GM19372 (cell line): ENCODE measurements around the gene FRMPD2.
"Not testable (repeated sequence)": the region's sequence is repeated elsewhere in the genome, so short reads cannot be mapped to it uniquely, and the experiment has no call there.

Source experiments
- ATAC-seq: cut with Tn5 transposase; IDR thresholded peaks from one replicate; pipeline ENCODE4 v1.9.1; 2021; ENCODE audit warnings: mild to moderate bottlenecking, low read depth, moderate library complexity; ENCODE audit not compliant: unreplicated experiment

The FRMPD2 gene

DNA sequence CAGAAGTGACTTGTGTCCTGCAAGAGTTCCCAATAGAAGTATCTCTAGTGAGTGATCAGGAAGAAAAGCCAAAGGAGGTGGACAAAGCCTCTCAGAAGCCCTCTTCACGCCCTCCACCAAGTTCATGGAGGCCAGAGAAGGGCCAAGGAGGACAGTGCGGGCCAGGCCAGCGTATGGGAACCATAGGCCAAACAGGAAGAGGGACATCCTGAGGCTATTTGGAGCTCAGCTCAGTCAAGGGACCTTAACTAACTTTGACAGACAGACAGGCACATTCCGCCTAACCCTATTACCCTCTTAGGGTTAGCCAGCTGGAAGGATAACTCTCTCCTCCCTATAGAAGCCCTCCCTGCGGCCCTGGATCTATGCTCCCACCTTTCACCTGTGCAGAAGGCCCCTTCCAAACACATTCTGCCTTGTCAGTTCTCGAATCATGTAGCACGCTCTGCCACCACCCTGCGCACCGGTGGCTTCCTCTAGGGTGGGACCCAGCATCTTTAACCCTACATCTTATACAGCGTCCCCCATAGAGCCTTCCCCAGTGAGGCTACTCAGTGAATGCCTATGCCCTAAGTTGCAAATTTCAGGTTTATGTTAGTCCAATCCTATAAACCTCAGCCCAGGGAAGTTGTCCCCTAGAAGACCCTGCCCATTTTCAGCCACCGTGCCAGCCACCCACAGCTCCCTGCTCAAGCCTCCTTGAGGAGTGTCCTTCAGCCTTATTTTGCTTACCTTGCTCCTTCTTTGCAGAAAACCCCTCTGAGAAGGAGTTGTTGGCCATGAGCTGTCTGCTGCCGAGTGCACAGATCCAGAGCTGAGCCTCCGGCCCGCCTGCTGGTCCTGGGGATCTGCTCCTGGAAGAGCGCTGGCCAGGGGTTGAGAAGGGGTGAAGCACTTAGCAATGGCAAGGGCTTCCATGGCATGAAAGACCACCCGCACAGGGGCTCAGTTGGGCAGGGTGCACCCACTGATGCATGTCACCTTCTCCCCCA is 36.9 kb downstream of the FRMPD2 start:
- ATAC-seq: no peak

DNA sequence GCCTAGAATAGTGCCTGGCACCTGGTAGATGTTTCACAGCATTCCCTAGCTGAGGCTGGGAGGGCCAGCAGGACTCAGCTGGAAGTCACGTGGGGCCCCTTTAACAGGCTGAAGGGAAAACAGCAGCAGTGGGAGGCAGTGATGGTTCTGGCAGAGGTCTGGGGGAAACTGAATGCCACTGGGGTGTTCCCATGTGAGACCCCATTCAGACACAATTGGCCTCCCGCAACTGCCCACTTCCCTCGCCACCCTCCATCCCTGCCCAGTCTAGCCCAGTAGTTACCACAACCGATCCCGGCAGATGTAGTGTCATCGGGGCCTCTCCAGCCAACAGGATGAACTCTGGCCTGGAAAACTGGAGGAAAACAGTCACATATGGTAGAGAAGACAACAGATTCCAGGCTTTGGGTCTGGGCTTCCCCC is 38.3 kb downstream of the FRMPD2 start:
- ATAC-seq: no peak

DNA sequence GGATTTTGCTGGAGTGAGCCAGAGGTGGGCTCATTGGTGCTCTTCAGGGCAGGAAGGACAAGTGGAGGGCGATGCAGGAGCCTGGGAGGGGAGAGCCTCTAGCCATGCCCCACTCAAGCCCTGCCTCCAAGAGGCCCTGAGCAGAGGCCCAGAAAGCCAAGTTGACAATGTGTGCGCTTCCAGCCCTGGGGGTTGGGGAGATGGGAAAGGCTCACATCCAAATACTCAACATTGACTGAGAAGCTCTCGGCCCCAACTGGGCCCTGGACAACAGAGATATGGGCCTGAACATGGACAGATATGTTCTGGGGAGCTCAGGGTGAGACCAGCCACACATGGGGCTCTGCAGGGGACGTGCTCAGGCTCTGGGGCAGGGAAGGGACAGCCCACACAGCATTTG is 39.0 kb downstream of the FRMPD2 start:
- no peak for ATAC-seq

- ATAC-seq: no peak
Observed at GRCh38 chr10:48234787-48235186, 39.7 kb downstream of the FRMPD2 start.

GRCh38 chr10:48234295-48234694 is 40.2 kb downstream of the FRMPD2 start:
- no peak for ATAC-seq

GRCh38 chr10:48233559-48234005 is 40.9 kb downstream of the FRMPD2 start:
- no peak for ATAC-seq

DNA sequence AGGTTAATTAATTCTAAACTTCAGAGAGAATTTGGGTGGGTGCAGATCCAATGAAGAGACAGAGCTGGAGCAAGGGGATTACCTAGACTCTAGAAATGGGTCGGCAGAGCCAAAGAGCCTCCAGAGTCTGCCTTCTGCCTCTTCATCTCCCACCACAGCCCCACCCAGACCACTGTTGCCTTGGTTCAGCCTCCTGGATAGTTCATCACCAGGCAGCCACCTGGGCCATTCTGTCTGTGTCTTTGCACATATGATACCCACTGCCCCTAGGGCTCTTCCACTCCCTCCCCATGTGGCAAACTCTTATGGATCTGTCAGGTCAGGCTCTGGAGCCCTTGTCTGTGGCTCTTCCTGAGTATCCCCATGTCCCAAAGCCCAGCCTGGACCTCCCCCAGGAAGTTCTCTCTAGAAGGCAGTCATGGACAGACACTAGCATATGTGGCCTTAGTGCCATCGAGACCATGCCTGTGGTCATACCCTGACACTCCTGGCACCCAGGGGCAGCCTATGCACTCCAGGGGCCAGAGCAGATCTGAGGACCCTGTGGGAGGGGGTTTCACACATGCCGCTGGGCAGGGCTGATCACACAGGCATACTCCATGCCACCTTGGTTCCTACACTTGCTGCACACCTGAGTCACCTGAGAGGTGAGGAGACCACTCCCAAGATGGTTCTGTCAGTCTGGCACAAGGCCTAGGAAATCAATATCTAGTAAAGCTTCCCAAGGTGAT is 41.6 kb downstream of the FRMPD2 start:
- ATAC-seq: no peak

DNA sequence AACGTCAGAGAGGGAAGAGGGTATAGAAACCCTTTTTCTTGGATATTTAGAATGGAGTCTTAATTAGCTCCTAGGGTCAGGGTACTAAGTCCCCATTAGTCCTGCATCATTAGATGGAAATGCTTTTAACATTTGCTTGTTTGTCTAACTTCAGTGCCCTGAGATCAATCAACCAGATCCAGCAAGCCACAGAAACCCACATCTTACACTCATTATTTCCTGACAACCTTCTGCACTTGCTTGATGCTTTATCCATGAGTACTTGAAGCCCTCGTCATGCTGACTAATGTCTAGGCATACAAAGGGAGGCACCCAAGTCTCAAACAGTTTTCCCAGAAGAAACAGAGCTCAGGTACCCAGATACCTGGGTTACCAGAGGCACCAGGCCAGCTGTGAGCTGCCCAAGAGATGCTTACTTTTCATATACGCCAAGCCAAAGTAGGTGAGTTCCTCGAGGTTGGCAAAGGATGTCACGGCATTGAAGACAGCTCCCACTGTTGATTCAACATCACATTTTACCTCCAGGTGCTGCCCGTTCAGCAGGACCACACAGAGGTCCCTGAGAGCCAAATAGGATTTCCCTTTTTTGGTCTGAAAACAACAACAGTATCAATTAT is 42.7 kb downstream of the FRMPD2 start:
- no peak for ATAC-seq

DNA sequence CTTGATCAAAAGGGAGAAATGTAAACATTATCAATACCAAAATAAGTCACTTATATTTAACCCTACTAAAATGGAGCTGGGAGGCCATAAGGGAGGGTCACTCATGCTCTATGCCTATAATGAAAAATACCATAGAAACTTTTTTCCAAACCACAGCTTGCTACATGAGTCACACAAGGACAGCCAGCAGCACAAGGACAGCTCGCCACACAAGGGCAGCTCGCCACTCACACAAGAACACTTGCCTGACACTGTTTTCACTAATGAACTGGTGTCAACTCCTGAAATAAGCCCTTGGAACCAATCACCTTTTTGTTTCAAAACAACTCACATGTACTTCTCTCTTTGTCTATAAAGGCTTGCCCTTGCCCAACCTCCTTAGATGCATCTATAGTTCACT is 43.3 kb downstream of the FRMPD2 start:
- ATAC-seq: no peak

- no peak for ATAC-seq
Observed at GRCh38 chr10:48227213-48227612, 47.3 kb downstream of the FRMPD2 start.

DNA sequence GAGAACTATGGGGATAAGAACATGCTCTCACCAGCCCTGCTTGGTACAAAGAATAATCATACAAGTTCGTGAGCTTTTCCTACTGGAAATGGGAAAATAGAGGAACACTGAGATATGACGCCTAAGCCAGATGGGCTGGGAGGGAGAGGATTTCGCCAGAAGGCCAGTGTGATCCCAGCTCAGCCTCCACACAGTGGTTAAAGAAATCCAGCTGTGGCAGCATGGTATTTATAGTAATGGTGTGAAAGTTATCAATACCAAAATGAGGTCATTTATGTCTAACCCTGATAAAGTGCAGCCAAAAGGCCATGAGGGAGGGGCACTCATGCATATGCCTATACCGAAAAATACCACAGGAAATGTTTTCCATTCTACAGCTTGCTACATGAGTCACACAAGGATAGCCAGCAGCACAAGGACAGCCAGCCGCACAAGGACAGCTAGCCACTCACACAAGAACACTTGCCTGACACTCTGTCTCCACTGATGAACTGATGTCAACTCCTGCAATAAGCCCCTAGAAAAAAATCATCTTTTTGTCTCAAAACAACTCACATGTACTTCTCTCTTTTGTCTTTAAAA is 49.4 kb downstream of the FRMPD2 start:
- ATAC-seq: no peak

DNA sequence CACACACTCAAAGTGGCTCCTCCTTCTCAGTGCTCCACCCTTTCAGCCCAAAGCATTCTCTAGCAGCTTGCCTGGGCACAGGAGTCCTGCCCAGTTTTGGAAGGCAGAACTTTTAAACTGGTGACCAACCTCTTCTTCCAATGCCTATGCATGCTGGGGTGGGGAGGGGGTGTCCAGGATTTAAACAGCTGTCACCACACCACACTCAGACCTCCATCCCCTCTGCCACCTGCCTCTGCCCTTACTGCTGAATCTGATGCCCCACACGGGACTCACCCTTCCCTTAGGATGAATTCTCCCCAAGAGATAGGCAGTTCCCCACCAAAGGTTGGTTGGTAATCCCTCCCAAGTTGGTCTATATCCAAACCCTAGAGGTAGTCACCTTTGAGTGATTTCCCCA is 50.2 kb downstream of the FRMPD2 start:
- no peak for ATAC-seq

DNA sequence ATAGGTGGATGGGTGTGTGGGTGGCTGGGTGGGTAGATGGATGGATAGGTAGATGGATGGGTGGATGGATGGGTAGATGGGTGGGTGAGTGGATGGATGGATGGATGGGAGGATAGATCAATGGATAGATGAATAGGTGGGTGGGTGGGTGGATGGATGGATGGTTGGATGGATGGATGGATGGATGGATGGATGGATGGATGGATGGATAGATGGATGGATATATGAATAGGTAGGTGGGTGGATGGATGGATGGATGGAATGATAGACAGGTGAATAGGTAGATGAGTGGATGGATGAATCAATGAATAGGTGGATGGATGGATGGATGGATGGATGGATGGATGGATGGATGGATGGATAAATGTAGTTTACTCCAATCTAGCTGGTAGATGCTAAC is 52.7 kb downstream of the FRMPD2 start:
- no peak for ATAC-seq

- ATAC-seq: not testable (repeated sequence)
Observed at GRCh38 chr10:48221031-48221430, 53.5 kb downstream of the FRMPD2 start.

DNA sequence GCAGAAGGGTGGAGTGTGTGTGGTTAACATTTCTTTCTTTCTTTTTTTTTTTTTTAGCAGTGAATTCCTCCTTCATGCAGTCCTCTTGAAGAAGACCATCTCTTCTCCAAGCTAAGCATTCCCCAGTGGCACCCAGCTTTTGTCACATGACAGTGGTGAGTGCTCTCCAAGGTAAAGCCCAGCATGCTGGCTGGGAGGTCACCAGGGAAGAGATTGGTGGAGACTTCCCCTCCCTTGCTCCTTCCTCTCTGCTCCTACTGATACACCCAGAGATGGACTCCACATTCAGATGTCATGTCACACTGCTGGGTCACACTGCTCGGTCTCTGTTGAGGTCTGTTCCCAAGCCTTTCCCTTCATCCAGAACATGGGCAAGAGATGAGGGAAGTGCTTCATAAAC is 55.3 kb downstream of the FRMPD2 start:
- ATAC-seq: no peak

GRCh38 chr10:48216744-48217143 is 57.8 kb downstream of the FRMPD2 start:
- no peak for ATAC-seq

- ATAC-seq: no peak
Observed at GRCh38 chr10:48216204-48216505, 58.3 kb downstream of the FRMPD2 start.

DNA sequence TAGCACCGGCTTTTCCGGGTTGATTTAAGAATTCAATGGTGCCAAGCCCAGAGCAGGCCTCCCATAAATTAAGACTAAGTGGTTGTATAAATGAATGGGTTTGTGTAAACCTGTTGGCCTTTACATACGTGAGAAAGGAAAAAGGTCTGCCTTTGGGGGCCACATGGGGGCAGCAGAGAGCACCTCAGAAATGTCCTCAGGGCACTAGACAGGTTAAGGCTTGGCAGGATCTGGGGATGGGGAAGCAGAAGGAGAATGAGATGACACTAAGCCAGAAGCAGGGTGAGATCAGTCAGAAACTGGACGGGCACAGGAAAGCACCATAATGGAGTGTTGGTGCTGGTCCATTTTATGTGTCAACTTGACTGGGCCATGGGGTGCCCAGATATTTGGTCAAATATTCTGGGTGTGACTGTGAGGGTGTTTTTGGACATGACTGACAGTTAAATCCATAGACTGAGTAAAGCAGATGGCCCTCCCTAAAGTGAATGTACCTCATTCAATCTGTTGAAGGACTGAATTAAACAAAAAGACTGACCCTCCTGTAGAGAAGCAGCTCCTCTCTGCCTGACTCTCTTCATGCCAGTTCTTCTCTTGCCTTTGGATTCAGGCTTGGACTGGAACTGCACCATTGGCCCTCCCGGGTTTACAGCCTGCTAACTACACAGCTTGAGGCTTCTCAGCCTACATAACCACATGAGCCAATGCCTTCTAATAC is 58.9 kb downstream of the FRMPD2 start:
- no peak for ATAC-seq

DNA sequence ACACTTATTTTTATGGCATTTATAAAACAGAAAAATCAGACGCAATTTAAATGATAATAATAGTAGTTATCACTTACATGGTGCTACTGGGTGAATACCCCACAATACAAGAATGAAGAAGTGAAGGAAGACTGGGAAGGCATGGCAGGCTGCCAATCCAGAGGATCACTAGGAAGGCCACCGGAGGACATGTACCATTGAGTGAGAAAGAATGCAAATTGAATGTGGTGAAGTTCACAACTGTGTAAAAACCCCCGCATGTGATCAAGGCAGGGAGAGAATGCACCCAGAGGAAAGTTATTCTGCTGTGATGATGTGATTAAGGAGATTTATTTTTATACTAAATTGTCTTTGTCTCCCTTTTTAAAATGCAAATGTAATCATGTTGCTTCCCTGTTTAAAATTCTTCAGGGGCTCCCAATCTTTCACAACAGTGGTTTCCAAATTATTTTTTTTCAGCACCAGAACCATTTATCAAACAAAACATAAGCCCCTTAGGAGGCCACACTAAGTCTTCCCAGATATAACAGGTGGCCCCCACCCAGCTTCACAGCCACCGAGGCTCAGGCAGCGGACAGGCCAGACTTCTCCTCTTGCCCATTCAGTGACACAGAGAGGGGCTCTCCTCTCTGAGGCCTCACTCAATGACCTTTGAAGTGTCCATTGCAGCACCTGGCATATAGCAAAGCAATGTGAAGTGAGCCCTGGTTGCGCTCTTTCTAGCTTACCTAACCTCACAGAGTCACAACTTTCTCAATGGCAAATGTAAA is 59.6 kb downstream of the FRMPD2 start:
- no peak for ATAC-seq

- ATAC-seq: no peak
Observed at GRCh38 chr10:48213047-48213446, 61.4 kb downstream of the FRMPD2 start.
